GM12865 (cell line): Measurements from ENCODE around the gene GNAI1.

ENCODE experiments used
- DNase-seq: peaks from one replicate; pipeline ENCODE4 v3.0.0; 2010; ENCODE audit warnings: low read depth
- H3K4me3 ChIP-seq: 2 replicates; pipeline ENCODE4 v1.5.1; 2011; ENCODE audit warnings: mild to moderate bottlenecking, low read depth, low read length, control low read depth
- TF ChIP-seq, protein P1 (sequence below): IDR thresholded peaks from 2 replicates; pipeline ENCODE4 v1.5.1; 2011; ENCODE audit warnings: low read length, control low read depth, low read depth, inconsistent platforms; ENCODE audit not compliant: insufficient read depth; ENCODE audit errors: missing control alignments

GNAI1 gene

DNA sequence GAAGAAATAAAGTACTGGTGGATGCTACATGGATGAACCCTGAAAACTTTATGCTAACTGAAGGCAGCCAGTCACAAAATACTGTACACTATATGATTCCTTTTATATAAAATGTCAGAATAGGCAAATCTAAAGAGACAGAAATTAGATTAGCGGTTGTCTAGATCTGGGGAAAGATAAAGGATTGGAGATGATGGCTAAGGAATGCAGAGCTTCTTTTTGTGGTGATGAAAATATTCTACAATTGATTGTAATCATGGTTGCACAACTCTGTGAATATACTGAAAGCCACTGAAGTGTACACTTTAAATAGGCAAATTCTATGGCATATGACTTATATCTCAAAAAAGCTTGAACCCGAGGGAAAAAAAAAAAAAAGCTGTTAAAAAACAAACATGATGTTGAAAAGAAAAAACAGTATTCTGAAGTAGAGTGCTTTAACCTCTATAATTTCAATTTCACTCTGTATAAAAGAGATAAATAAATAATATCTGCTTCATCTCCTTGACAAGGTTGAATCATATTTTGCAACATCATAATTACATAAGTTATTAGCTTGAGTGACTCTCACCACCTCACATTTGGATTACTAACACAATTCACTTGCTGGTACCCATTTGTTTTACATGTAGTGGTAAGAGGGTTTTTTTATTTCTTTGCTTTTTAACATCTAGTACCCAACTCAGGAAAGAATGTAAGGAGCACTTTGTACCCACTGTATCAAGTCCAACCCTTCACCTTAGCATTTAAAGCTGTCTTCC is 2.8 kb upstream of the GNAI1 start:
- TF ChIP-seq, protein P1, sequence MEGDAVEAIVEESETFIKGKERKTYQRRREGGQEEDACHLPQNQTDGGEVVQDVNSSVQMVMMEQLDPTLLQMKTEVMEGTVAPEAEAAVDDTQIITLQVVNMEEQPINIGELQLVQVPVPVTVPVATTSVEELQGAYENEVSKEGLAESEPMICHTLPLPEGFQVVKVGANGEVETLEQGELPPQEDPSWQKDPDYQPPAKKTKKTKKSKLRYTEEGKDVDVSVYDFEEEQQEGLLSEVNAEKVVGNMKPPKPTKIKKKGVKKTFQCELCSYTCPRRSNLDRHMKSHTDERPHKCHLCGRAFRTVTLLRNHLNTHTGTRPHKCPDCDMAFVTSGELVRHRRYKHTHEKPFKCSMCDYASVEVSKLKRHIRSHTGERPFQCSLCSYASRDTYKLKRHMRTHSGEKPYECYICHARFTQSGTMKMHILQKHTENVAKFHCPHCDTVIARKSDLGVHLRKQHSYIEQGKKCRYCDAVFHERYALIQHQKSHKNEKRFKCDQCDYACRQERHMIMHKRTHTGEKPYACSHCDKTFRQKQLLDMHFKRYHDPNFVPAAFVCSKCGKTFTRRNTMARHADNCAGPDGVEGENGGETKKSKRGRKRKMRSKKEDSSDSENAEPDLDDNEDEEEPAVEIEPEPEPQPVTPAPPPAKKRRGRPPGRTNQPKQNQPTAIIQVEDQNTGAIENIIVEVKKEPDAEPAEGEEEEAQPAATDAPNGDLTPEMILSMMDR, result no peak
- H3K4me3 ChIP-seq, result no peak overlapping the region
- DNase-seq, result no peak

- H3K4me3 ChIP-seq, result no peak overlapping the region
- TF ChIP-seq, protein P1, result no peak
- no peak for DNase-seq
Measured at GRCh38 chr7:80132594-80132993, 2.0 kb upstream of the GNAI1 start.

DNA sequence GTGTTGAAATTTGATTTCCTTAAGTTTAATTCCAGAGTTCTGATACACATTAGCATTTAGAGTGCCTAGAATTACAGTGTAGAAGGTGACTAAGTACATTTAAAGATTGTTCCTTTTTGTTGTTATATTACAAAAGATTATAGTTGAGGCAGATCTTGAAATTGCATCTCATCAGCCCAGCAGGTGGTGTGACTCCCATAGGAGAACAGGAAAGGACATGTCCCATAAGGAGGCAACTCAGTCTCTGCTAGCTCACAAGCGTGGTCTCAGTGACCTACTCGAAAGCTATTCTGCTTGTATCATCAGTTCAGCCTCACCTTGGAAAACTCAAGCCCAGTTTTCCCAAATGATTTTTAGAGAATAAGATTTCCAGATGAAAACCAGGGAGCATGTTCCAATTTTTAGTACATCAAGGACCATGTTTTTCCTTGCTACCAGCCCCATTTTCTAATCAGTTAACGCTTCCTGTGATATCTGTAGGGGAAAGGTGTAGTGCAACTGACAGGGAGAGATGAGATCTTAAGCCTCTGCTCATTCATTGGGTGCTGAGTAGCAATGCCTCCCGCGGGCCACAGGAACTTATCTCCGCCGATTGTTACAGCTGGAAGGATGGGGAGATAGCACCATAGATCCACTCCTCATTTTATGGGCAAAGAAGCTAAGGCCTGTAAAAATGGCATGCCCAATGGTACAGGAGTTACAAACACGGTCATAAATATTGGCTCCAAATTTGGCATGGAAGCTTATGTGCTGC is 1.1 kb upstream of the GNAI1 start:
- DNase-seq, result no peak
- no peak overlapping the region for H3K4me3 ChIP-seq
- TF ChIP-seq, protein P1, result no peak

- TF ChIP-seq, protein P1, result no peak
- no peak for DNase-seq
- no peak overlapping the region for H3K4me3 ChIP-seq
Measured at GRCh38 chr7:80134115-80134535, 506 bp upstream of the GNAI1 start.

DNA sequence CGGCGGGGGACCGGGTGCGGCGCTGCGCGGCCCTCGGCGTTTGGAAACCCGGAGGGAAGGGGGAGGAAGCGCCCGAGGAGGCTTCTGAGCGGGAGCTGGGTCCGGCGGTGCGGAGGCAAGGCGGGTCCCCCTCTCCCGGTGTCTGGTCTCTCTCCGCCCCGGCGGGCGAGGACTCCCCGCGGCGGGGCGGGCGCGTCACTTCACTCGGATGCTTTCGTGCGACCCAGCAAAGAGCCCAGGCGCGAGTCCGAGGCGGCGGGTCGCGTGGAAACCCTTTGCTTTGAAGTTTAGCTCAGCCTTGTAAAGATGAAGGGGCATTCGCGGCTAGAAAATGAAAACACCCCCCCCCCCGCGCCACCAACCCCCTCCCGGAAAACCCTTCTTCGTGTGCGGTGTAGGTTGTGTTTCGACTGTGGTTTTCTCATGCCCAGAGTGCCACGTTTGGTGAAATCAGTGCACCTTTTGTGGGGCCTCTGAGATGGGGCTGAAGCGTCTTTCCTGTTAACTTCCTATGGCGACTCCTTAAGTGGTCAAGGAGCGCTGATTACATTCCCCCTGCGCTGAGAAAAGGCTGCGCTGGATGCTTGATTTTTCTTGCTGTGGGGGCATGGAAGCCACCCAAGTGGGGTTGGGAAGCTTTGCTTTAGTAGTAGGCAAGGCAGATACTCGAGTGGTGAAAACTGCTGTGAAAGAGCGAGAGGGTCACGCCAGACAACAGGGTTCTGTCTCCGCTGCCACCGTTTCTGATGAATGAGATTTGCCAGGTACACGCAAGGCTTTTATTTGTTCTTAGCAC is 876 bp downstream of the GNAI1 start:
- no peak for DNase-seq
- peak overlapping the region; percentile 21; the same call in 1 of the 2 replicates for H3K4me3 ChIP-seq
- TF ChIP-seq, protein P1, result no peak

DNA sequence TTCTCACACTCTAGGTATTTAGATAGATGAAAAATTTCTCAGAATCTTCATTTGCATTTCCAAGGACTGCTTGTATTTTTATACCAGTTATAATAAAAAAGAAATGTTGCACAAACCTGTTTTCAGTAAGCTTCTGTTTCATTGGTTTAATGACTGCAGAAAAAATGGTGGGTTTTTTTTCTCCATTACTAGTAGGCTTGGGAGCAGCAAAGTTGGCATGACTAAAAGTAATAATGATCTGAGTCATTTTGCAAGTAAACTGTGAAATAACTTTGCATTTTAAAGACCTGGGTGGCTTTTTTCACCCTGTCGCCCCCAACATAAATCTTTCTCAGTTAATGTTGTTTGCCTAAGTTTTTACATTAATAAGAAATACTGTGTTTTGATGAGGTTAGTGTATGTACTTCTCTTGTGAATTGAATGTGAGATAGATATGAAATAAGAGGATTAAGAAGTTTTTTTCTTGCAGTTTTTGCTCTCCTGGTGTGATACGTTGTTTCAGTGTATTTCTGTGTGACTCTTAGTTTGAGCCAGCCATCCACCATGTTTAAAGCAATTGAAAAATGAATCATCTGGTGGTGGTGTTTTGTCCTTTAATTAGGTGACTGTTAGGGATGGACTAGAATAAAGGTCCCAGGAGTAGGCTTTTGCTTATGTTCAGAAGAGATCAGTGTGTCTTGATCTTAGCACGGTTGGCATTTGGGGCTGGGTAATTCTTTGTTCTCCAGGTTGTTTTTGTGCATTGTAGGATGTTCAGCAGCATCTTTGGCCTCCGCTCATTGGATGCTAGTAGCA is 1.8 kb downstream of the GNAI1 start:
- DNase-seq, result no peak
- TF ChIP-seq, protein P1, result no peak

More for the DNA sequence above, 1.8 kb downstream of the GNAI1 start:
- H3K4me3 ChIP-seq, result no peak overlapping the region
